Stimulated activated CD4-positive, alpha-beta T cell treated with anti-CD3 and anti-CD28 coated beads, Interleukin-1b, Interleukin-23, amount 100 ng/mL, for 1 hour (primary cell): Measurements from ENCODE around the gene ST7.

Experiments
- DNase-seq, 2 donors: peaks; one replicate each; pipeline ENCODE4 v3.0.0-alpha.2; 2020; ENCODE audit warnings: low read depth in 2 of 2

The ST7 gene

DNA sequence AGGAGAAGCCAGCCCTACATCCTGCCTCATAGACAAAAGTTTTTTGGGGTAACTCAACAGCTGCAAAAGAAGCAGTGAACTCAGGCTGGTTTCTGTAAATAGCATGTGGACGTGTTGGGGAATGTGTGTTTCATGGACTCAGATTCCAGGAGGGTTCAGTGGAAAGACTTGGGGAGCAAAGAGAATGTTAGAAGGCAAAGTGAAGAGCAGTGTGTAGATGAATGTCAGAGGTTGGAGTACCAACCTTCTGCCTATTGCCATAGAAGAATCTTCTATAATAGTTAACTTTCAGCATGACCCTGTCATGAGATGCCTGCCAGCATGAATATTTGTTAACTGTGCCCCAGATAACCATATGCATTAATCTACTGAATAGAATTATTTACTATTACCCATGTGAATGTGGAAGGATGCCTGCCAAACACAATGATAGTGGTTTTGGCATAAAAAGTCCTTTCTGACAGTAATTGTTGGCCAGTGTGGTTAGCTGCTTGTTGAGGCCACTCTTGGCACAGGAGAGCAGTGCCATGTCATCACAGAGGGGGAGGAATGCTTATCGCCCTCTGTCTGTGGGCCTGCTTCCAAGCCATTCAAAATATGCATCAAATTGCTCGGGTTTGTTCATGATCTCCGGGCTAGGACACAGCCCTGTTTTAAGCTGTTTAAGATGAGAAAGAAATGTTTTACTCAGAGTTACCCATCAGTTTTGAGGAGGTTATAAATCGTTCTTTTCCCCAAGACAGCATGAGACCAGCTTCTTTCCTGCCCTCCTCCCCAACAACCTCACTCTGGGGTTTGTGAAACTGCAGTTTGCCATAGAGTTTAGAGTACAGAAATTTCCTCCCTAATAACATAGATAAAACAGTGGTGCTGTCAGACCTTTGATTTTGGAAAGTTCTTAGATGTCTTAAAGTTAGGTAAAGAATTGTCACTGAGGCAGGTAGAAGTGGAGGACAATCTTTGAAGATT is 204.2 kb downstream of the ST7 start:
- no peak for DNase-seq

DNA sequence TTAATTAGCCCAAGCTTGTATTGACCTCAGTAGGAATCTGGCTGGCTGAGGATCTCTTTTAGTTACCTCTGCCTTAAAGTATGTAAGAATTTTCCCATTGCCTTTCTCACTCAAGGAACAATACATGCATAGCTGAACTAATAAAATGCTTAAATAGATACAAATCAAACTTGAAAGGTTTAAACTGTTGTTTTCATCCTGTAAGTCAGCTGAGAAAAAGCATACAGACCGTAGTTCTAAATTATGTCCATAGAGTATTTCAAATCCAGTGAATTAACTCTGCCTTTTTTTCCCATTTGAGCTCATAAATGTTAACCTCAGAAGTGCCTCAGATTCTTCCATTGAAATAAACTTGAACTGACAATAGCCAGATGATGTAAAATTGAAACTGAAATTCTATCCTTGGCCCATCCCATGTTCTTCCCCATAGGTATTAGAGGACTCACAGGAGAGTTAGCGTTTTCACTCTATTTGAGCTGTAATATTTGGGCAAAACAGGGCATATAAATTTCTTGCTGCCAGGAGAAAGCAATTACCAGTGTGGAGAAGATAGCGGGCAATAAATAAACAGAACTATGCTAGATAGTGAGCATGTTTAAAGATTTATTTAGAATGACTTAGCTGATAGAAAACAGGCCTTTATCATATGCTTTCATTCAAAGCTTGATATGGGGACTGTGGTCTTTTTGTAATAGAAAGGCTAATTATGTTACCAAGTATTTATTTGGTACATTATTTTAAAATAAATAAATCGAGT is 205.8 kb downstream of the ST7 start:
- DNase-seq: no peak

DNA sequence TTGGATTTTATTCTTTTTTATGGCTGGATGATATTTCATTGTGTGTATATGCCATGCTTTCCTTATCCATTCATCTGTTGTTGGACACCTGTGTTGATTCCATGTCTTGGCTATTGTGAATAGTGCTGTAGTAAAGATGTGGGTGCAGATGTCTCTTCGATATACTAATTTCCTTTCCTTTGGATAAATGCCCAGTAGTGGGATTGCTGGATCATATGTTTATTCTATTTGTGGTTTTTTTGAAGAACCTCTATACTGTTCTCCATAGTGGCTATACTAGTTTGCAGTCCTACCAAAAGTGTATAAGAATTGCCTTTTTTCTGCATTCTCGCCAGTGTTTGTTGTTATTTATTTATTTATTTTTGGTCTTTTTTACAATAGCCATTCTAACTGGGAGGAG is 209.8 kb downstream of the ST7 start:
- DNase-seq: no peak

DNA sequence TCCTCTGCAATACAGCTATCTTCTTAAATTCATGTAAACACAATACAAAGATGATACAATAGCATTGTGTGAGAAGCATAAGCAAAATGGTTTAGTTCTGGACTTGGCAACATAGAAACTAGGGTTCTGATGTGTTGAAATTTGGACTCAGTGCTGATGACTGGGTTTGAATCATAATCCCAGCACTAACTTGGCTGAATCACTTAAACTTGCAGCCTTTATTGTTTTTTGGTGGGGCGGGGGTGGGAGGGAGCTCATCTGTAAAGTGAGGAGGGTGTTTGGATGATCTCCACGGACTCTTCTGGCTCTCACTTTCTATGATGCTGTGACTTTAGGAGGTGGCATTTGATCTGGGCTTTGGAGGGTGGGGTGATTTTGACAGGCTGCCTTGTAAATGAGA is 211.3 kb downstream of the ST7 start:
- DNase-seq: no peak

DNA sequence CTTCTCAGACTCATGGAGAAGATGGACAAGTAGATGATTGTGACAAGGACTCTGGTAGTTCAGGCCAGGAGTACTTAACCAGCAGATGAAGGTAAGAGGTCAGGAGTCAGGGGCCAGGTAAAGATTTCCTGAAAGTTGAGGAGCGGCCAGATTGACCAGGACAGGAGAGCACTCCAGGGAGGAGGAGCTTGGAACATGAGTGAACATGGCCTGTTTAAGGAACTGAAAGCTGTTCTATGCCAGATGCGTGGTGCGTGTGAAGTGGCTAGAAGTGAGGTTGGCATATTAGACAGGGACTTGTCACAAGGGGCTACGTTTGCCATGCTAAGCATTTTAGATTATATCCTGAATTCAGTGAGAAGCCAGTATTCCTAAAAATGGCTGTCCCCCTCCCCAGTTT is 212.4 kb downstream of the ST7 start:
- DNase-seq: no peak

DNA sequence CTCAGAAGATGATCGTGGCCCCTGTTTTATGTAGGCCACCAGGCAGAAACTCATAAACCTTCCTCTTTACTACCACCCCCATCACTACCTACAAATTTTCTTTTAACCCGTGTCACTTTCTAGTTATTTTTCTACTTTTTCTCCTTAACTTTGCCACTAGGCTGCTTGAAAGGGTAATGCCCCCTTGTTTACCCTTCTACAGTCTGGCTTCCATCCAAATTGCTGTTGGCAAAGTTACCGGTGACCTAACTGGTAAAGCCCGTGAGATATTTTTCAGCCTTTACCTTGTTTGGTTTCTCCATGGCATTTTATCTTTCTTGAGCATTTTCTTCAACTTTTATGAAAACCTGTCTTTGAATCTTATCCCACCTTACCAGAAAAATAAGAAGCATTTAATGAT is 216.6 kb downstream of the ST7 start:
- DNase-seq: no peak

DNA sequence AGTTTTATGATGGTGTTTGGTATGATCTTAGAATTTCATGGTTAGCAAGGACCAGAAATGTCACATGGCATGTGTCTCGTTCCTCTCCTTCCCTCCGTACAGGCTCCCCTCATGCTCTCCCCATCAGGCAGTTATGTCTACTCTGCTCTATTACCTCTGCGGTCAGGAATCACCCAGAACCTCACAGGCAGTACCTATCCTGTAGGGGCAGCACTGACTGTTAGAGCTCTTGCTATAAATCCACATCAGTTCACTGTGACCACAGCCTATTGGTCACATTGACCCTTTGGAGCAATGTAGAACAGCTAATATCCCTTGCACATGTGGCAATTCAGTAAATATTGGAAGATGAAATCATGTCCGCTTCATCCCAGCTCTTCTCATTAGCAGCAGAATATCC is 217.8 kb downstream of the ST7 start:
- DNase-seq: no peak

DNA sequence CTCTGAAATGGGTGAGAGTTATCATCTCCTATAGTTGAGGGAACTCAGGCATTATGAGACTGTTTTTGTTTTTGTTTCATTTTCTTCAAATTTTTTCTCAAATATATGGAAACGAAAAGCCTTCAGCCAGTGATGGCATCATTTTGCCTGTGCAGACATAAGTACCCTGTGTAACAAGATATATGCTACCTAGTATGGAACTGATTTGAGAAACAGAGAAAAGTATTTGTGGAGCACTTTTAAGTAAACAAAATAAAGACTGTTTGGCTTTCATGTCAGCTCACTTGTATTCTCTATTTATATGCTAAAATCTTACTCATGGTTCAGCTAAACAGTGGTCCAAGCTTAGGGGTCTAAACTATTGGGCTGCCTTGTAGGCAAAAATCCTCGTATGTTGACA is 219.0 kb downstream of the ST7 start:
- DNase-seq: no peak

DNA sequence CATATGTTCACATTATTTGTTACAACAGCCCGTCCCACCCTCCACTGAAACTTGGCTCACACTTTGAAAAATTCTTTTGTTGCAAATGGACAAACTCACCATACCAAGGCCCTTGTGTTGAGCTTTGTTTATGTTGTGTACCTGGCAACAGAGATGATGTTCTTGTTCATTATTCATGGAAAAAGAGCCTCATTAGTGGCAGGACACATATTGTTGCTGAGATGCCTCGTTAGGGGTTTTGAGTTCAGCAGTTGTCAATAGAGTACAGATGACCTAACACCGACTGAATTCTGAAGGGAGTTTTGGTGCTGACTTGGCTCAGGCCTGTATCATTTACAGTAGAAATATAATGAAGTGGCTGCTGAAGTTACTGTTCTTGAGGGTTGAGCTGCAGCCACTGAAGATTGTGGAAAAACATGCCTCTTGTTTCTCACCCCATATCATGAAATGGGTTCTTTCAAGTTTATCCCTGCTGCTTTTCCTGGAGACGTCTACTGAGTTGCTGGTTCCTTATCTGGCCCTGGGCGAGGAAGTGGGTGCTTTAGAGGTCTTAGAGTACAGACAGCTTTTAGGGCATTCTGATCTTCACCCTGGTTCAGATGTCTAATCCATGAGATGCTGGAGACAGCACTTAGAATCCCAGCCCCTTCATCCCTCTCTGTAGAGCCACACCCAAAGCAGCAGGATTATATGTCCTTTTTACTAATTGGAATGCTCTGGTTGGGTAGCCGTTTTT is 219.9 kb downstream of the ST7 start:
- no peak for DNase-seq

DNA sequence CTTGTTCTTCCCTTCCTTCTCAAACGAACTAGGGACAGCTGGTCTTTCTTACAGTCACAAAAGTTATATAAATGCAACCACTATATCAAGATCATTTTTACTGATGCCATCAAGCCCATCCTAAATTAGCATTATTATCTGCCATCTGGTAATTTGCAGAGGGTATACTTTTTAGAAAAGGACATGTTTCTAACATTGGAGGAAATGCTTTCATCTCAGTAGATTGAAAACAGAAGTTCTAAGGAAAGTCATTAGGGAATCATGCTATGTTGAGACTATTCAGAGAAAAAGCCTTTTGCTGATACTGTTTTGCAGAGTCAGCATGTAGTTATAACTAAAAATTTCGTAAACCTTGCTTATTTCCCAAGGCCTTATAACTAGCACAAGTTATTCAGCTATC is 222.9 kb downstream of the ST7 start:
- DNase-seq: no peak

DNA sequence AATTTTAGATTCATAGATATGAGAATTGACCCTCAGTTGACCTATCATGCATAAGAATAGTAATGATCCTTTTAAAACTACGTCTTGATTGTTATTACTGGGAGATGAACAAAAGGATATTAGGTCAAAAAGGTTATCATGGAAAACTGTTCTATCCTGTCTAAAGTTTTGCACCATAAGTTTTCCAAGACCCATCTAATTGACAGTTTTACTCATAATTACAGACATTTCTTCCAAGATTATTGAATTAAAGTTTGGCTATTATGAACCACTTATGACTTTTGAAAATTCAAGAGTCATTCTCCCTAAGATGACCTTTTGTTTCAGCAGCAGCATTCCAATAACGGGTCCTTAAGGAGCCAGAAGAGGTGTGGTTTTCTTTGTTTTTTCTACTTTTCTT is 225.3 kb downstream of the ST7 start:
- DNase-seq: no peak

DNA sequence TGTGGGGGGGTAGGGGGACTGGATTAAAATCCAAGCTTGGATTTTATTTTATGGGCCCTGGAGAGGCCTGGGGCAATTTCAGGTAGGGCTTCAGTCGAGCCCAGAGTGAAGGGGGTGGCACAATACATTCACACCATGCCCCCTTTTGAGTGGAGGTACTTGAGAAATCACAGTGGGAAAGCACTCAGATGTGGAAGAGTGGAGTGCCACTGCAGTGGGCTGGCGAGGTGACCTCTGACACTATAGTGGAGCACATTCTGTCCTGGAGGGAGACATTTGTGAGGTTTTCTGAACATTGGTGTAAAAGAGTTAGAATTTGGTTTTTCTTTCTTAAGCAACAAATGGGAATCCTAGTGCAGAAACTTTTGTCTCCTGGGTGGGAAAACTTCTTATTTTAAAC is 226.4 kb downstream of the ST7 start:
- DNase-seq: no peak

DNA sequence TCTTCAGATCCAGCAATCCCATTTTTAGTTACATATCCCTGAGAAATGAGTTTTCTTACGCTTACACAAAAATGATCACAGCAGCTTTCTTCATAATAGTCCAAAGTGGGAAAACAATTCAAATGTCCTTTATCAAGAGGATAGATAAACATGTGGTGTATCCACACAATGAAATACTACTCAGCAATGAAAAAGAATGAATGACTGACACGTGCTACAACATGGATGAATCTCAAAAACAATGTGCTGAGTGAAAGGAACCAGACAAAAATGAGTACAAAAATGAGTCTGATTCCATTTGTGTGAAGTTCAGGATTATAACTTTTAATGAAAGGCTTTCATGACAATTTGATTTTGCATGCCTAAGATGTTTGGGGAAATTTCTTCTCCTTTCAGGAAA is 230.4 kb downstream of the ST7 start:
- DNase-seq: no peak

DNA sequence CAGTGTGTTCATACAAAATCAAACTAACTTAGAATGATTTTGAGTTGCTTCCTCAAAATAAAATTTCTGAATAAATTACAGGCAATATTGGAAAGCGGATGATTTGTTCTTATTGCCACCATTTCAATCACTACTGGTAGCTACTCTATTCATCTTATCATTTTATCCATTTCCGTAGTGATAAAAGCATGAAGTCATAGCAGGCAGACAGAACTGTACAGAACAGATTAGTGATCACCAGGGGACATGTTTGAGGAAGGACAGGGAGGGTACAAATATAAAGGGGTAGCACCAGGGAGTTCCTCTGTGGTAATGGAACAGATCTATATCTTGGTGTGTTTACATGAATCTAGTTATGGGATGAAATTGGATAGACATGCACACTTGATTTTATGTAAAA is 231.1 kb downstream of the ST7 start:
- no peak for DNase-seq

DNA sequence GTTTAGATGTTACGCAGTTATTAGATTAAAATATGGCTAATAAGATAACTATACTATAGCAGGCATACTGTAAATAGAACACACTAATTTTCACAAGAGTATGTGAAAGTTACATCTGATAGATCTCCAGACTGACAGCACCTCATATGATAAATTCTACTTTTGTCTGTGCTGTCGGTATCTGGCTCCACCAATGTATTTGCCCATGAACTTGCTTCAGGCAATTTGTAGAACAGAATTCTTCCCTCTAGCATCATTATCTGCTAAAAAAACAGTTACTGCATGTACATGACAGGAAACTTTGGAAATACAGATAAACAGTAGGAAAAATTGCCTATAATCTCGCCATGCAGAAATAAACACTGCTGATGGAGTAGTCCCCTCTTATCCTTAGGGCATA is 231.8 kb downstream of the ST7 start:
- DNase-seq: no peak

DNA sequence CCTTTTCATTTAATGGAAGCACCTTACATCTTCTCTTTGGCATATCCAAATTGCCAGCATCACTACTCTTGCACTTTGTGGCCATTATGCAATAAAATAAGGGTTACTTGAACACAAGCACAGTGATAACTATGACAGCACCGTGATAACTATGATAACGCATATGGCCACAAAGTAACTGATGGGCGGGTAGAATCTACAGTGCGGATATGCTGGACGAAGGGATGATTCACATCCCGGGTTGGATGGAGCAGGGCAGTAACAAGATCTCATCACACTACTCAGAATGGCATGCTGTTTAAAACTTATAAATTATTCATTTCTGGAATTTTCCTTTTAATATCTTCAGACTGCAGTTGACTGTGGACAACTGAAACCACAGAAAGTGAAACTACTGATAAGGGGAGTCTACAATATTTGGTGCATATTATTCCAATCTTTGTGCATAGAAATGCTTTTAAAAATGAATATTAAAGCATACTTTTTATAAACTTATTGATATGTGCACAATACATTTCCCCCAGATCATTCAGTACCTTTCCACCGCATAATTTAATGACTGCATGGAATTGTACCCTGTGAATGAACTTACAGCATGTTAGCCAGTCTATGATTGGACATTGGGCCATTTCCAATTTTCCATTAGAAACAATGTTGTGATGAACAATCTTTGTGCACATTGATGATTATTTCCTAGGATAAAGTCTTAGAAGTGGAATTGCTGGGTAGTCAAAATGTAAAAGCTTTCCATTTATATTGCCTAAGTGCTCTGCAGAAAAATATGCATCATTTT is 233.1 kb downstream of the ST7 start:
- no peak for DNase-seq

DNA sequence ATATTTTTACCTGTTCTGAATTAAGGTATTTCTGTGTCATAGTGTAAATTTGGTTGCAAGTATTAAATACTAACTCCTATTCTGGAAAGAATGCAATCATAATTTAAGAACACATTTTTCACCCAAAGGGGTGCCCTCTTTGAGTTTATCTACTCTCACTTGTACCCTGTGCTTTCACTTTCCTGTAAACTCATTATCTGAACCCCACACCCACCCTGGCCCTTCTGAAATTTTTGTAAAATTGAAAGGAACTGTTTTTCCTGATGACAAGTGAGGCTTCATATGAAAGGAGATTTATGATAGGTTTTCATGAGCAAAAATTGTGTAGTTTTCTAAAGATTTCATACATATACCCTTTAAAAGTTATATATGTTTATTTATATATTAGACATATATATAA is 235.1 kb downstream of the ST7 start:
- DNase-seq: no peak

DNA sequence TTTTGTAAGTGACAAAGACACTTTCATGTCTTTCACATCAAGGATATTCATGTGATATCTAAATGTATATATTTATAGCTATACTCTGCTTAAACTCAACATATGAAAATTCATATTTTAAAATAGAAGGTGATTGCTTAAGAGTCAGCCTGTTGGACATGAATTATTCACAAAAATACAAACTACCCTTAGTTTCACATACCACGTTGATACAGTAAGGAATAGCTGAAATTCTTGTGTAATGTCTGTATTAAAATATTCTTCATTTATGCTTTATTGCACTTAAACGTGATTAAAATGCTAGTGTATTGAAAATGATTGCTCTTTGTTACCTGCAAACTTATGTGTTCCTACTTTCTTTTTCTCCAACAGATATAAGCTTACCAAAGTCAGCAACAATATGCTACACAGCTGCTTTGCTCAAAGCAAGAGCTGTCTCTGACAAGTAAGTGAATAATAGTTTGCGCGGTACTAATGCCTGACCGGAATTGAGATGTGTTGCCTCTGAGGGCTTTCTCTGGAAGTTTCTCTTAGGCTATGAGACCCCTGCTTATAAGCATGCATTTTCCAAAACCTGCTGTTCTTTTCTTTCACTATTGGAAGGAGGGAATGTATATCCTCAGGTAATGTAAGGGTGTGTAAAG is 235.8 kb downstream of the ST7 start:
- DNase-seq: no peak

DNA sequence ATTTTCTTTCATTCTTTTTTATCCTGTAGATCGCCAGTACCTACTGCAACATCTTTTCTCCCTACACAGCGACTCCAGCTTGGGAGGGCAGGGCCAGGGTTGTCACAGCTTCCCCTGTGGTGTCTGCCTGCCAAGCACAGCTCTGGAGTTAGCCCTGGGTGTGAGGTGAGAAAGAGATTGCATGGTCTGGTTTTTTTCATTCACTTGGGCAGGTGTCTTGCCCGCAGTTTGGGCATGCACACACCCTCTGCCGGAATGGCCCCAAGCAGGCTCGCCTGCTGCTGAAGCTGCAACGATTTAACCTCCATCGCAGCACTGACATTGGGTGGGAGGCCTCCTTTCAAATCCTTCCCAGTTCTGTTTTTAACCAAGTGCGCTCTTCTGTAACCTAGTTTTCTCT is 236.8 kb downstream of the ST7 start:
- no peak for DNase-seq

DNA sequence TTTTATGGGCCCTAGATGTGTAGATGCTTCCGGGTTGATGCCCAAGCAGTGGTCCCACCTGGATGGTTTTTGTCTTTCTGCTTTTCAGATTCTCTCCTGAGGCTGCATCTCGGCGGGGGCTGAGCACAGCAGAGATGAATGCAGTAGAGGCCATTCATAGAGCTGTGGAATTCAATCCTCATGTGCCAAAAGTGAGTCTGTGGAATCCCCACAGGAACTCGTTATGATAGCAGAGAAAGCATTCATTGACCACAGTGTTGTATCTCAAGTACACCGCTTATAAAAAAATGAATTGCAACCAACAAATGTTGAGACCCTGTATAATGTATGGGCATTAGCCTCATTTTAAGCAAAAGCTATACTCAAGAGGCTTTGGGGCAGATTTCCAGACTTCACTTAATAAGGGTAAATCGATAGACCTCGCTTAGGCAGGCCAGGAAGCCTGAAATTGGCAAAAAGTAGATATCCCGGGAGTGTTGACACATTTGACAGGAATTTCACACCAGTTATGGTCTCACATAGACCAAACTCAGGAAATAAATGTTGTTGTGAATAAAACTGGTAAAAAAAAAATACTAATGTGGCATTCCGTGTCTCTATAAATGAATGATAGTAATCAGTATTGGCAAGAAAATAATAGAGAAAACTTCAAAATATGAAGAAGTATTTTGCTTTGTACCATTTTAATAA is 237.6 kb downstream of the ST7 start:
- no peak for DNase-seq

DNA sequence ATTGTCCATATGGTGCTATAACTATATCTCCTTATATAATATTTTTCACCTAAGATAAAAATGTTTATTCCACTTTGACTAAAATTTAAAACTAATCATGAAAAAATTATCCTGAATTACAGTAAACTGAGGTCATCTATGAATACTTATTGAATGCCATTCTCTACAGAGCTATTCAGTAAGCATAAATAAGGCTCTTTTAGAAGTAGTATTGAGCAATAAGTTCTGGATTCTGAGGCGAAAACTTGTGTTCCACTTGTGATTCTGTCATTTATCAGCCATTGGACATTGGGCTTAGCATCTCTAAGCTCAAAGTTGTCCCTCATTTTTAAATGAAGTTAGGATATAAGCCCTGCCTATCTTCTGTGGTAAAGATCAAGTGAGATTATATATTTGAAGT is 238.8 kb downstream of the ST7 start:
- DNase-seq: no peak
